Mucosa of rectum (tissue), 2 donors: ENCODE measurements around the gene PHF21B.

ENCODE experiments used
- H3K27ac ChIP-seq, 2 donors: one replicate each; pipeline ENCODE4 v1.7.0; 2013; ENCODE audit warnings: inconsistent platforms in 2 of 2, low read depth in 2 of 2, low read length in 2 of 2
- H3K27me3 ChIP-seq, 2 donors: one replicate each; pipeline ENCODE4 v1.7.0; 2013; ENCODE audit warnings: low read length in 2 of 2; ENCODE audit not compliant: control insufficient read depth in 2 of 2, insufficient read depth in 2 of 2
- H3K36me3 ChIP-seq, 2 donors: one replicate each; pipeline ENCODE4 v1.7.0; 2013; ENCODE audit warnings: low read length in 2 of 2; ENCODE audit not compliant: control insufficient read depth in 2 of 2, insufficient read depth in 2 of 2
- H3K4me1 ChIP-seq, 2 donors: one replicate each; pipeline ENCODE4 v1.7.0; 2013; ENCODE audit warnings: low read length in 2 of 2, mild to moderate bottlenecking in 1 of 2; ENCODE audit not compliant: control insufficient read depth in 2 of 2, insufficient read depth in 2 of 2
- H3K4me3 ChIP-seq, 2 donors: one replicate each; pipeline ENCODE4 v1.7.0; 2013; ENCODE audit warnings: low read length in 2 of 2
- H3K9ac ChIP-seq, 2 donors: one replicate each; pipeline ENCODE4 v1.7.0; 2013; ENCODE audit warnings: low read length in 2 of 2, low read depth in 1 of 2, mild to moderate bottlenecking in 1 of 2
- H3K9me3 ChIP-seq, 2 donors: one replicate each; pipeline ENCODE4 v1.7.0; 2013; ENCODE audit warnings: low read length in 2 of 2; ENCODE audit not compliant: control insufficient read depth in 2 of 2
- donor health status: healthy.
- donor health status: Normal muscosa, but diverticular disease.

PHF21B gene

GRCh38 chr22:44839061-44839460, 170.7 kb downstream of the PHF21B start:
- Histone ChIP-seq H3K9me3 (no peaks in the 10 kb centered on the region), H3K4me3 (no peak overlapping the region), H3K27me3 (no peaks in the 10 kb centered on the region), H3K4me1 (no peaks in the 10 kb centered on the region), H3K27ac (no peak overlapping the region), H3K36me3 (peaks cover 3 to 11% of the 10 kb centered on the region in 2 donors), H3K9ac (no peak overlapping the region)

GRCh38 chr22:44838316-44839016, 171.3 kb downstream of the PHF21B start:
- Histone ChIP-seq H3K27ac (no peak overlapping the region), H3K9me3 (no peaks in the 10 kb centered on the region), H3K4me3 (no peak overlapping the region), H3K4me1 (no peaks in the 10 kb centered on the region), H3K36me3 (peaks cover 3 to 11% of the 10 kb centered on the region in 2 donors), H3K9ac (no peak overlapping the region), H3K27me3 (no peaks in the 10 kb centered on the region)

- H3K4me1 ChIP-seq: no peaks in the 10 kb centered on the region
- H3K27ac ChIP-seq: no peak overlapping the region
- H3K9me3 ChIP-seq: no peaks in the 10 kb centered on the region
- H3K27me3 ChIP-seq: no peaks in the 10 kb centered on the region
- peaks cover 3 to 11% of the 10 kb centered on the region in 2 donors for H3K36me3 ChIP-seq
- H3K9ac ChIP-seq: no peak overlapping the region
- no peak overlapping the region for H3K4me3 ChIP-seq
Measured at GRCh38 chr22:44837481-44837880, 172.3 kb downstream of the PHF21B start.

- Histone ChIP-seq H3K9me3 (no peaks in the 10 kb centered on the region), H3K27ac (no peak overlapping the region), H3K4me1 (no peaks in the 10 kb centered on the region), H3K27me3 (no peaks in the 10 kb centered on the region), H3K4me3 (no peak overlapping the region), H3K9ac (no peak overlapping the region), H3K36me3 (peaks cover 3 to 9% of the 10 kb centered on the region in 2 donors)
Measured at GRCh38 chr22:44834065-44834464, 175.7 kb downstream of the PHF21B start.

- Histone ChIP-seq H3K27ac (no peak overlapping the region), H3K9me3 (no peaks in the 10 kb centered on the region), H3K9ac (no peak overlapping the region), H3K36me3 (peaks cover 3 to 9% of the 10 kb centered on the region in 2 donors), H3K4me3 (no peak overlapping the region), H3K27me3 (no peaks in the 10 kb centered on the region), H3K4me1 (no peaks in the 10 kb centered on the region)
Measured at GRCh38 chr22:44831885-44832284, 177.9 kb downstream of the PHF21B start.
